NB4 (cell line): ENCODE measurements around the gene RFC5.

ENCODE experiments used
- DNase-seq: peaks from one replicate; pipeline ENCODE4 v3.0.0; 2010; ENCODE audit warnings: low read depth
- H3K4me3 ChIP-seq: one replicate; pipeline ENCODE4 v1.5.1; 2011; ENCODE audit warnings: mild to moderate bottlenecking, low read depth, low read length, moderate library complexity
- CTCF ChIP-seq: IDR thresholded peaks from one replicate; pipeline ENCODE4 v1.5.1; 2012; ENCODE audit warnings: low read depth, low read length
- MAX ChIP-seq: IDR thresholded peaks from 2 replicates; pipeline ENCODE4 v1.6.1; 2011; ENCODE audit warnings: low read depth, low read length
- MYC ChIP-seq: IDR thresholded peaks from 2 replicates; pipeline ENCODE4 v1.6.1; 2011; ENCODE audit warnings: low read depth, low read length
- POLR2A ChIP-seq: IDR thresholded peaks from 2 replicates; pipeline ENCODE4 v1.6.1; 2011; ENCODE audit warnings: mild to moderate bottlenecking; ENCODE audit not compliant: insufficient read length; ENCODE audit errors: extremely low read depth

The RFC5 gene

GRCh38 chr12:118036672-118037411 is 20.3 kb downstream of the RFC5 start:
- H3K4me3 ChIP-seq = no peak overlapping the region
- DNase-seq = no peak
- TF ChIP-seq MYC = no peak
- TF ChIP-seq CTCF = no peak
- no peak for TF ChIP-seq POLR2A
- no peak for TF ChIP-seq MAX

GRCh38 chr12:118038137-118038536 is 21.6 kb downstream of the RFC5 start:
- H3K4me3 ChIP-seq = no peak overlapping the region
- TF ChIP-seq MYC = no peak
- no peak for TF ChIP-seq CTCF
- no peak for TF ChIP-seq MAX
- TF ChIP-seq POLR2A = no peak
- no peak for DNase-seq

GRCh38 chr12:118042091-118042490 is 25.6 kb downstream of the RFC5 start:
- TF ChIP-seq MAX (no peak), MYC (no peak), CTCF (no peak), POLR2A (no peak)
- H3K4me3 ChIP-seq = no peak overlapping the region
- no peak for DNase-seq

GRCh38 chr12:118044075-118044474 is 27.6 kb downstream of the RFC5 start:
- no peak overlapping the region for H3K4me3 ChIP-seq
- no peak for DNase-seq
- TF ChIP-seq POLR2A (no peak), MAX (no peak), CTCF (no peak), MYC (no peak)

- DNase-seq = no peak
- TF ChIP-seq CTCF (no peak), MYC (no peak), POLR2A (no peak), MAX (no peak)
- no peak overlapping the region for H3K4me3 ChIP-seq
Observed at GRCh38 chr12:118044577-118044976, 28.1 kb downstream of the RFC5 start.

GRCh38 chr12:118046430-118046829 is 29.9 kb downstream of the RFC5 start:
- TF ChIP-seq MAX = no peak
- no peak for TF ChIP-seq POLR2A
- TF ChIP-seq CTCF = no peak
- no peak for TF ChIP-seq MYC
- DNase-seq = no peak
- H3K4me3 ChIP-seq = no peak overlapping the region
